RWPE2 (cell line): ENCODE data around the gene SCYGR4.

Experiments
- ATAC-seq: fragments of 200-7000 bp; cut with Tn5 transposase; 3 replicates; pipeline ENCODE4 v1.9.1; 2021; ENCODE audit warnings: low read depth
- DNase-seq: peaks from one replicate; pipeline ENCODE4 v3.0.0-alpha.2; 2020; ENCODE audit warnings: low spot score
- H3K27ac ChIP-seq: fragments of 450-650 bp; 2 replicates; pipeline ENCODE4 v1.5.1; 2017; ENCODE audit warnings: mild to moderate bottlenecking; ENCODE audit not compliant: poor library complexity, severe bottlenecking
- H3K27me3 ChIP-seq: fragments of 250-450 bp; sonication (Bioruptor Pico); 2 replicates; pipeline ENCODE4 v1.5.1; 2021; ENCODE audit warnings: mild to moderate bottlenecking, moderate library complexity; ENCODE audit not compliant: insufficient read depth, poor library complexity, severe bottlenecking
- H3K36me3 ChIP-seq: fragments of 250-450 bp; sonication (Bioruptor Pico); 2 replicates; pipeline ENCODE4 v1.5.1; 2020; ENCODE audit warnings: low read depth, mild to moderate bottlenecking, moderate library complexity
- H3K4me1 ChIP-seq: fragments of 250-450 bp; sonication (Bioruptor Pico); 2 replicates; pipeline ENCODE4 v1.5.1; 2021; ENCODE audit warnings: mild to moderate bottlenecking, moderate library complexity; ENCODE audit not compliant: insufficient read depth, poor library complexity, severe bottlenecking
- H3K4me3 ChIP-seq: fragments of 250-450 bp; sonication (Bioruptor Pico); 2 replicates; pipeline ENCODE4 v1.5.1; 2021; ENCODE audit warnings: mild to moderate bottlenecking, moderate library complexity; ENCODE audit not compliant: severe bottlenecking
- H3K9me3 ChIP-seq: fragments of 250-450 bp; sonication (Bioruptor Pico); 2 replicates; pipeline ENCODE4 v1.5.1; 2021; ENCODE audit warnings: mild to moderate bottlenecking, moderate library complexity; ENCODE audit not compliant: severe bottlenecking
- TF ChIP-seq, protein P1 (sequence below): fragments of 450-650 bp; IDR thresholded peaks from one replicate; pipeline ENCODE4 v1.5.1; 2017; ENCODE audit warnings: mild to moderate bottlenecking, moderate library complexity; ENCODE audit not compliant: poor library complexity, severe bottlenecking

The SCYGR4 gene

GRCh38 chr2:227577555-227577954 is 39.7 kb upstream of the SCYGR4 start:
- no peak overlapping the region for H3K27ac ChIP-seq

DNA sequence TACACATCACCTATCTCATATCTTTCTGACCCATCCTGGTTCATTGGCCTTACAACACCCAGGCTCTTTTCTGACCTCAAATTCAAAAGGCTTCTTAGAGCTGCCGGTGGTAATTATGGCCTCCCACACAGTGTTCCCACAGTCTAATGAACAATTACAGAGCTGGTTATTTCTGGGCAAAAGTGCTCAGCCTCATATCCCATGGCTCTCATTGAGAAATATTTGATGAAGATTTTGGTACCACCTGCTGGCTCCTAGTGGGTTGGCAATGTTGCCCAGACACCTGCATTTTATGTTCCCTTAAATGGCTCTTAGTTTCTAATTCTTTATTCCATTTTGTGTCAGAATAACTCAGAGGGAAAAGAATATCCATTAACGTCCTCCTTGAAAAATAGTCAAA is 38.7 kb upstream of the SCYGR4 start:
- H3K36me3 ChIP-seq, result no peaks in the 10 kb centered on the region
- no peak overlapping the region for H3K27ac ChIP-seq
- TF ChIP-seq, protein P1, sequence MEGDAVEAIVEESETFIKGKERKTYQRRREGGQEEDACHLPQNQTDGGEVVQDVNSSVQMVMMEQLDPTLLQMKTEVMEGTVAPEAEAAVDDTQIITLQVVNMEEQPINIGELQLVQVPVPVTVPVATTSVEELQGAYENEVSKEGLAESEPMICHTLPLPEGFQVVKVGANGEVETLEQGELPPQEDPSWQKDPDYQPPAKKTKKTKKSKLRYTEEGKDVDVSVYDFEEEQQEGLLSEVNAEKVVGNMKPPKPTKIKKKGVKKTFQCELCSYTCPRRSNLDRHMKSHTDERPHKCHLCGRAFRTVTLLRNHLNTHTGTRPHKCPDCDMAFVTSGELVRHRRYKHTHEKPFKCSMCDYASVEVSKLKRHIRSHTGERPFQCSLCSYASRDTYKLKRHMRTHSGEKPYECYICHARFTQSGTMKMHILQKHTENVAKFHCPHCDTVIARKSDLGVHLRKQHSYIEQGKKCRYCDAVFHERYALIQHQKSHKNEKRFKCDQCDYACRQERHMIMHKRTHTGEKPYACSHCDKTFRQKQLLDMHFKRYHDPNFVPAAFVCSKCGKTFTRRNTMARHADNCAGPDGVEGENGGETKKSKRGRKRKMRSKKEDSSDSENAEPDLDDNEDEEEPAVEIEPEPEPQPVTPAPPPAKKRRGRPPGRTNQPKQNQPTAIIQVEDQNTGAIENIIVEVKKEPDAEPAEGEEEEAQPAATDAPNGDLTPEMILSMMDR, result no peak
- DNase-seq (no peak), ATAC-seq (no peak)
- H3K27me3 ChIP-seq, result no peaks in the 10 kb centered on the region
- H3K9me3 ChIP-seq, result no peaks in the 10 kb centered on the region
- no peaks in the 10 kb centered on the region for H3K4me1 ChIP-seq
- H3K4me3 ChIP-seq, result no peak overlapping the region

More at GRCh38 chr2:227577555-227577954, 39.7 kb upstream of the SCYGR4 start:
- no peaks in the 10 kb centered on the region for H3K9me3 ChIP-seq
- no peaks in the 10 kb centered on the region for H3K36me3 ChIP-seq
- no peak overlapping the region for H3K4me3 ChIP-seq
- TF ChIP-seq, protein P1, result no peak
- no peaks in the 10 kb centered on the region for H3K4me1 ChIP-seq
- DNase-seq (no peak), ATAC-seq (no peak)
- no peaks in the 10 kb centered on the region for H3K27me3 ChIP-seq

DNA sequence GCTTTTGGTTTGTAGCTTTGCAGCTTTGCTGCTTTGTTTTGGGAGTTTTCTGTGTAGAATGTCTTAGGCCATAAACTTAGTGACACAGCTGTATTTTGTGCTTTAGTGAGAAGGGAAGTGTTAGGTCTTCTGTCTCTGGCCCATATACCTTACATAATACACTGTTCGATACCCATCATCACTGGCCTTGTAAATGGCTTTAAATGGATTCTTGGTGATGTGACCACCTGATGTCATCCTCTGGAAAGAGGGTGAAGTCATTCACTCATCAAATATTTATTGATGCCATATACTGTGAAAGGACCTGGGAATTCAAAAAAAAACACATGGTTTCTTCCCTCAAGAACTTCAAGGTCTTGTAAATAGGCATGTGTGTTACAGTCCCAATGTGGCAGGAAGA is 37.5 kb upstream of the SCYGR4 start:
- Histone ChIP-seq H3K27me3 (no peaks in the 10 kb centered on the region), H3K9me3 (no peaks in the 10 kb centered on the region), H3K4me1 (no peaks in the 10 kb centered on the region), H3K27ac (no peak overlapping the region), H3K36me3 (no peaks in the 10 kb centered on the region), H3K4me3 (no peak overlapping the region)
- DNase-seq (no peak), ATAC-seq (no peak)
- TF ChIP-seq, protein P1, result no peak

GRCh38 chr2:227582369-227582768 is 34.9 kb upstream of the SCYGR4 start:
- DNase-seq, result no peak
- no peak for ATAC-seq
- Histone ChIP-seq H3K9me3 (no peaks in the 10 kb centered on the region), H3K27ac (no peak overlapping the region), H3K4me3 (no peak overlapping the region), H3K4me1 (no peaks in the 10 kb centered on the region), H3K36me3 (no peaks in the 10 kb centered on the region), H3K27me3 (no peaks in the 10 kb centered on the region)
- TF ChIP-seq, protein P1, result no peak

DNA sequence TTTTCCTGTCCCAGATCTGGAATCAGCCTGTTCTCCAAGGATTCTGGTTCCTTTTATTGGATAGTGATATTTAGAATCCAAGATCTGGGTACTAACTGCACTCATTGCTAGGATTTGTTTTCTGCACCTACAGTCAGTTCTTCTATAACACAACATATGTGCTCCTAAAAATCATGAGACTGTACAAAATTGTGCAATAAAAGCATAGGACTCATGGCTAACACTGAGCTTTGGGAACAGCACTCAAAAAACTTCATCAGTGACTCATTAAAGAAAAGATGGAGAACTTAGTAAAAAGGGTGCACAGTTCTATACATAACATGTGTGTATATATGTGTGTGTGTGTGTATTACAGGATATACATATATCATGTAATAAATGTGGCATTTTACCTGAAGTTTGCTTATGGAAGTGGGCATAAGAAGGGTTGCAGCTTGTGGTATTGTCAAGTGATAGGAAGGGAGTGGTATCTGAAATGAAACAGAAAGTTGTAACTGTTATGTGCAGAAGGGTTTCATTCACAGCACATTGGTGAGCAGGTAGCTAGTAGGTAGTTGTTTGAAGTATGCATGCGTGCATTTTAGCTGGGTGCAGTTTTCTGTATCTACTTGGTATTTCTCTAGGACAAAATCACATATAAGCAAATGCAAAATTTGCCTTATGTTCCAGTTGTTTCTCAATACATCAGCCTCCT is 24.5 kb upstream of the SCYGR4 start:
- no peaks in the 10 kb centered on the region for H3K4me1 ChIP-seq
- no peaks in the 10 kb centered on the region for H3K36me3 ChIP-seq
- TF ChIP-seq, protein P1, result no peak
- H3K4me3 ChIP-seq, result no peak overlapping the region
- no peaks in the 10 kb centered on the region for H3K9me3 ChIP-seq
- no peak overlapping the region for H3K27ac ChIP-seq
- no peak for ATAC-seq
- no peak for DNase-seq
- no peaks in the 10 kb centered on the region for H3K27me3 ChIP-seq
